Panc1 (cell line): ENCODE results near the gene ASCC1.

Experiments used
- CTCF ChIP-seq: fragments of 450-650 bp; IDR thresholded peaks from 2 replicates; pipeline ENCODE4 v1.5.1; 2017; ENCODE audit warnings: mild to moderate bottlenecking
- POLR2AphosphoS5 ChIP-seq: IDR thresholded peaks from 2 replicates; pipeline ENCODE4 v1.6.1; 2012; ENCODE audit warnings: mild to moderate bottlenecking, low read depth, low read length, moderate library complexity
- REST ChIP-seq, 2 experiments: IDR thresholded peaks; 2 replicates each; pipeline ENCODE4 v1.6.1; 2011 to 2012; ENCODE audit warnings: low read depth in 2 of 2, control low read depth in 1 of 2, low read length in 1 of 2, mild to moderate bottlenecking in 1 of 2, moderate library complexity in 1 of 2; ENCODE audit not compliant: insufficient read depth in 1 of 2
- SIN3A ChIP-seq: IDR thresholded peaks from 2 replicates; pipeline ENCODE4 v1.6.1; 2012; ENCODE audit warnings: low read depth, mild to moderate bottlenecking, low read length, moderate library complexity, borderline replicate concordance; ENCODE audit not compliant: insufficient read depth
- TCF7L2 ChIP-seq: IDR thresholded peaks from 2 replicates; pipeline ENCODE4 v1.6.1; 2011; ENCODE audit warnings: mild to moderate bottlenecking, low read depth, low read length, inconsistent platforms

- TF ChIP-seq TCF7L2 = no peak
- TF ChIP-seq CTCF = peak; percentile 66
- TF ChIP-seq SIN3A = no peak
- TF ChIP-seq POLR2AphosphoS5 = no peak
- no peak for TF ChIP-seq REST (IDR thresholded peaks at IDR 0.05; ENCODE audit: insufficient read depth in 1 of 2, low read depth in 2 of 2, low read length in 1 of 2)
Measured at GRCh38 chr10:72126184-72126871, 89.7 kb downstream of the ASCC1 start.
